GM04504 (cell line): Measurements from ENCODE around the gene PDRG1.
"Not testable (repeated sequence)": the region's sequence is repeated elsewhere in the genome, so short reads cannot be mapped to it uniquely, and the experiment has no call there.

ENCODE experiments used
- DNase-seq: peaks from one replicate; pipeline ENCODE4 v3.0.0-alpha.2; 2012; ENCODE audit warnings: low read depth

Gene PDRG1

GRCh38 chr20:31966991-31967655, 15.3 kb upstream of the PDRG1 start:
- no peak for DNase-seq

DNA sequence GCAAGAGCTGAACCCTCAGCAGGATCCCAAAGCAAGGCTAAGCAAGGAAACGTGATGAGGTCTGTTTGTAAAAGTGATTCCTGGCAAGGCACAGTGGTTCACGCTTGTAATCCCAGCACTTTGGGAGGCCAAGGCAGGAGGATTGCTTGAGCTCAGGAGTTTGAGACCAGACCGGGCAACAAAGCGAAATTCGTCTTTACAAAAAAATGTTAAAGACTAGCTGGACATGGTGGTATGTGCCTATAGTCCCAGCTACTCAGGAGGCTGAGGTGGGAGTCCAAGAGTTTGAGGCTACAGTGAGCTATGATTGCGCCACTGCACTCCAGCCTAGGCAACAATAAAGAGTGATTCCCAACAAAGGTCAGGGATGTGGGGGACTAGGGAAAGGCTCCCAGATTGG, 12.0 kb upstream of the PDRG1 start:
- no peak for DNase-seq

GRCh38 chr20:31962761-31963160, 10.9 kb upstream of the PDRG1 start:
- no peak for DNase-seq

- DNase-seq, result no peak
Measured at GRCh38 chr20:31956556-31957526, 5.0 kb upstream of the PDRG1 start.

DNA sequence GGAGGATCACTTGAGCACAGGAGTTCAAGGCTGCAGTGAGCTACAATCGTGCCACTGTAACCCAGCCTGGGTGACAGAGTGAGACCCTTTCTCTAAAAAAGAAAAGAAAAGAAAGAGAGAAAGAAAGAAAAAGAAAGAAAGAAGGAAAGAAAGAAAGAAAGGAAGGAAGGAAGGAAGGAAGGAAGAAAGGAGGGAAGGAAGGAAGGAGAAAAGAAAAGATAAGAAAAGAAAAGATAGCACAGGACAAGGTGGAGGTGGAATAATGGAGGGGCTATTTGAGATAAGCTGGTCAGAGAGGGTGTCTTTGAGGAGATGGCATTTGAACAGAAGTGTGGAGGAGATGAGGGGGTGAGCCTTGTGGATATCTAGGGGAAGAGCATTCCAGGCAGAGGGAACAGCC, 2.7 kb upstream of the PDRG1 start:
- no peak for DNase-seq

DNA sequence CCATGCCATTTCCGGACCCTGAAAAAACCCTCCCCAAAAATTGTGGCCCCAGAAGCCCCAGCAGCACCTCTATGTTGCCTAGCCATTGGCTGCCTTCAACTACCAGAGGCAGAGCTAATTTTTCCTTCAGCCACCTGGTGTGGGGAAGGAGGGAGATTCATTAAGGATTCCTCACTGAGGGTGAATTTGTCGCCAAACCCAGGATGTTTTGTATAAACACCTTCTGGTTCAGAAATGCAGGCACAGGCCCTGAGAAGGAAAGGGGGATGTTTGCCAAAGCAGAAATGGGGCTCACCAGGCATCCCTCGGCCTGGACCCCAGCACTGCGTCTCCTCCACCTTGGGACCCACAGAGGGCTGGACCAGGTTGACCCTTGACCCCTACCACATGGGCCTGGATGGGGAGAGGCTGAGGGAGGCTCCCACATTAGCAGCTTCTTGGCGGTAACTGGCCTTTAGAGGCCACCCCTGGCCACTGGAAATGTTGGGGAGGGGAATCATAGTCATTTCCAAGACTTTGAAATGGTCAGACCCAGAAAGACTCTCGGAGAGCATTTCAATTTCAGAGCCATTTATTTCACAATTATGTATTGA, 1.8 kb upstream of the PDRG1 start:
- DNase-seq, result no peak

DNA sequence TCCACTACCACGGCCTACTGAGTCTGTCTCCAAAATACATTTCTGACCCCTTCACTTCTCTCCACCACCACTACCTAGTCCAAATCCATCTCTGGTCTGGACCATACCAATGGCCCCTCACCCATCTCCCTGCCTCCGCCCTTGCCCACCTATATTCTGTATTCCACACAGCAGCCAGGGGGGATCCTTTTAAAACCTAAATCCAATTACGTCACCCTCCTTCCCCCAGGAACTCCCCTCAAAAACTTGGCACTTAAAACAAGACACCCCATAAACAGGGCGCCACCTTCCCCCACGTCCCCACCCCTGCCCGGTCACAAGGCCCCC, 680 bp downstream of the PDRG1 start:
- DNase-seq, result no peak

DNA sequence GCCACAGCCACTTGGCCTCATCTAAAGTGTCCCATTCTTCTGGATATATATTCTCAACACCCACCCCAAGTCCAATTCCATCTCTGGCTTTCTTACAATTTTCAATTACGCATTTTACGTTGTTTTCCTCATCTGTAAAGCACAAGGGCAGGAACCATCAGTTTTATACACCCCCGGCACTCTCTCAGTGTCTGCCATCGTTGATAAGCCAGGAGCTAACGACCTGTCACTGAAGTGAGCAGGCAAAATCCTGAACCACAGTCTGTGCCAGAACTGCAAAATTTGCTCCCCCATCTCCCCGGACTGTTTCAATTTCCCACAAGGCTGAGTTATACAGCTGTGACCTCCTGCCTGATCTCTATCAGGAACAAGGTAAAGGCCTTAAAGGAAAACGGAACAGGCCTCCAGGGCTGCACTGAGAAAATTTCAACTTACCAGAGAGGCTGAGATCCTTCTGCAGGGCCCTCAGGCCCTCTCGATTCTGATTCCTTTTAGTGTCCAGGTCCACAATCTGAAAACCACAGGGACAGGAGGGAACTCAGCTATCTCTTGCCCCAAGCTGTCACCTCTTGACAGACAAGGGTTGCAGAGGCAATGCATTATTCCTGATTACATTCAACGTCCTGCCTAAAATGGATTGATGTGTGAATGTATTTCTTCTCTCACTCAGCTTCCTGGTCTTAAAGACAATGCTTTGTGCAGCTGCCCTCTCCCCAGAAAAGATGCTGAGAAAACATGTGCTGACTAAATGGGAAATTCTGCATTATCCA, 1.8 kb downstream of the PDRG1 start:
- no peak for DNase-seq

- no peak for DNase-seq
Measured at GRCh38 chr20:31948008-31948407, 3.8 kb downstream of the PDRG1 start.

DNA sequence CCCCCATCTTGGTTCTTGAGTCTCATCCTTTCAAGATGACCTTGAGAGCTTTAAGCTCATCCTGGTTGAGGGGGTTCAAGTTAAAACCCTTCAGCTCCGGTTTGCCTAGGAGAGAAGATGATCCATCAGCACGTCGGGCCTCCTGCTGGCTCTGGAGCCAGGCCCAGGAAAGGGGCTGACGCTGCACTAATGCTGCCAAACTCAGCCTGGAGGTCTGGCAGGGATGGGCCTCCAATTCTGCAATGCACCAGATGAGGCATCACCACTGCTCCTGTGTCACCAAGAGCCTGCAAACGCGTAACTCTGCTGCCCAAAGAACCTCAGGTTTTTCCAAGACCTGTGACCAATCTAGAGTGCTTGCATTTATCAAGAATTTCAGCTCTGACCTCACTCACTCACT, 6.1 kb downstream of the PDRG1 start:
- no peak for DNase-seq

GRCh38 chr20:31945319-31945718, 6.5 kb downstream of the PDRG1 start:
- no peak for DNase-seq

DNA sequence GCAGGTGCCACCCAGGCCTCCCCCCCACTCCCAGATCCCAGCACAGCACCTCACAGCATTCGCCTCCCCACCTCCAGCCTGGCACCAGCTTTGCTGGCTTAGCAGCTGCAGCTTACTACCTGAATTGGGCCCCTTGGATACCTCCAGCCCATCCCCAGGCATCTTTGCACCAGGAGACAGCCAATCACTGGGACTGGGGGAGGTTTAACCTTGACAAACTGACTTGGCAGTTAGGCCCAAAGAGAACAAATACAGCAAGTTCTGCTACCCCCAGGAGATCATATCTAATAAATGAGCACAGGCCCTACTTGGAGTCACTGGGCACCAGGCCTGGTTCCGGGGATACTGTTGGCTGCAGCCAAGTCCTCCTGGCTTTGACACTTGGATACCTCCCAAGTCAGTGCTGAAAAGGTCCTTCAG, 8.8 kb downstream of the PDRG1 start:
- no peak for DNase-seq

GRCh38 chr20:31939661-31940060, 12.2 kb downstream of the PDRG1 start:
- no peak for DNase-seq

- DNase-seq, result no peak
Measured at GRCh38 chr20:31937820-31938219, 14.0 kb downstream of the PDRG1 start.

DNA sequence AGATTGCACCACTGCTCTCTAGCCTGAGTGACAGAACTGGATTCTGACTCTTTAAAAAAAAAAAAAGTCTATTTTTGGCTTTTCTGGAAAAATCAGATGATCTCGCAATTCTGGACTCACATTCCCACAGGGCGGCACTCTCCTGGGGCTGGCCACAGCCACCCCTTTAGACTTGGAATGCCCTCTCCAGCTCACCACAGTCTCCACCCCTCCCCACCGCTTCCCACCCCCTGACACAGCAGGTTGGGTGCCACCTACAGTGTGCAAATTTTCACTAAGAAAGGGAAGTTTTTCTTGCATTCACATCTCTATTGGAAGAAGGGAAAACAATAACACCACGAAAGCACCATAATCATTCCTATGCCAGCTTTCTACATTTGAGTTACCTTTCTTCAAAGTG, 15.4 kb downstream of the PDRG1 start:
- DNase-seq, result no peak

DNA sequence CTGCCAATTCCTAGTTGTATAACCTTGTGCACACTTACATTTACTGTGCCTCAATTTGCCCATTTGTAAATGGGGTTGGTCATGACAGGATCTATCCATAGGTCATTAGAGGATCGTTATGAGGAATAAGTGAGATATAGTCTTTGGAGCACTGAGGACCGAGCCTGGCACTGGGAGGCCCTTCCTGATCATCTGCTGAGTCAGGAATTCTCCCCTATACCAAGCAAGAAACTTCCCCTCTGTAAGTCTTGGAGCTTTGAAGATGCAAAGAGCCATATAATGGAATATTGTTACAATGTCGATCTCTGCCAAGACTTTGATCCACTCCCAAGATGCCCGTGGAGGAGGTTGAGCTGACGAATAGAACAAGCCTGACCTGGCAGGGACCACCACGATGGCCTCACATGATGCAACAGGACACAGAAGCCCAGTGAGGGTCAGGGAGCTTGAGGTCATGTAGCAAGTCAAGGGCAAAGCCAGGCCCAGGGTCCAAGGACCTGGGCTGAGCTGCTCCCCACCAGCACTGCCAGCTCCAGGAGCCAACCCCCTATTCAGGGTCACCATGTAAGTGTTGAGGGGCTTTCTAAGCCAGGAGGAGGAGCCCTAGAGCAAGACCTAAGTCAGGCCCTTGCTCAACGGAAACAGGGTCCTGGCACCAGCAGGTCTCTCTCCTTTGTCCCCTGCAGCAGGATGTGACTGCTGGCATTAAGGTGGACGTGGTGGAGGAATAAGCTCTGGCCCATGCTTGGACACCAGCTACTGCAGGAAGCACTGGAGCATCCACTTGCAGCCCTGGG, 16.7 kb downstream of the PDRG1 start:
- no peak for DNase-seq

GRCh38 chr20:31934491-31934890, 17.4 kb downstream of the PDRG1 start:
- DNase-seq, result no peak

DNA sequence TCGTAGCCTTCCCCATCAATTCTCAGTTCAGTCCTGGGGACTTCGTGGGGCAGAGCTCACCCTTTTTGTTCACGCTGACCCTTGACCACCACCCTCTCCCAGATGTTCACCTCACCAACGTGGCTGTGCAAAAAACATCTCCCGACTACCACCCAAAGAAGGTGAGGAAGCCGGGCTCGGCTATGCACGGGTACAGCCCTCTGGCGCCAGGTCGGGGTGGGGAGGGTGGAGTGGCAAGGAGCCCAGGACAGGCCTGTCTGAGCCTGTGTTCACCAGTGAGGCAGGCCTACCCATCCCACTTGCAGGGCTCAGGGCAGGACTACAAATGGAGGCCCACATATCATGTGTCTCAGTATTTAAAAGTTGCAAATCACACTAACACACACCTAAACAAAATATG, 18.1 kb downstream of the PDRG1 start:
- DNase-seq, result no peak

- DNase-seq, result no peak
Measured at GRCh38 chr20:31930779-31931178, 21.1 kb downstream of the PDRG1 start.

DNA sequence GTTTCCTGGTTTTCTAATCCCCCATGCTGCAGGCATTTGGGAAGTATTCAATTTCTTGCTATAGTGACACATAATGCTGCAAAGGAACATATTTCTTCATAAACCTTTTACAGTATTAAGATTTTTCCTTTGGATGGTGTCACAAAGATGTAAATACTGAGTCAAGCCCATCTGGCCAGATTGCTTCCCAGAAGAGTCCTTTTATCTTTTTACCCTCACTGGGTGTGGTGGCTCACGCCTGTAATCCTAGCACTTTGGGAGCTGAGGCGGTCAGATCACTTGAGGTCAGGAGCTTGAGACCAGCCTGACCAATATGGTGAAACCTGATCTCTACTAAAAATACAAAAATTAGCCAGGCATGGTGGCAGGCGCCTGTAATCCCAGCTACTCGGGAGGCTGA, 22.2 kb downstream of the PDRG1 start:
- not testable (repeated sequence) for DNase-seq

DNA sequence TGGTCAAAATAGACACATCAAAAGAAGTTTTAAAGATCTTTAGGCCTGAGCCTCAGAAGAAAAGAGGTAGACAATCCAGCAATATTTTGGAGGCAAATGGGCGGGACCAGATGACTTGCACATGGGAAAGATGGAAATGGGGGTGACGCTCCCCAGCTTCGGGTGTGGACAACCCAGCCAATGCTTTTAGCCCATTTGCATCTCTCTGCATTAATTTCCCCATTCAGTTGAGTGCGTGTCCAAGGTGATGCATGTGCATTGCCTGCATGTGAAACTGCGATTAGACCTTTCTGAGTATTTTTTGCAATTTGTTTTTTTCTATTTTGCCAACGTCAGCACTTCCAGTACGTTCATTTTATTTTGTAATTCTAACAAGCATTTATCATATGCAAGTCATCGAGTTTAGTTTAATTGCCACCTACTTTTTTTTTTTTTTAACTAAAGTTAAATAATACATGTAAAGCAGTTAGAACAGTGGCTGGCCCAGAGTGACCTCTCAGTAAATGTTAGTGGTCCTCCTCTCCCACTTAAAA, 24.2 kb downstream of the PDRG1 start:
- no peak for DNase-seq
